Measurements from ENCODE around the gene MMP17.

- TF ChIP-seq POLR2A (IDR thresholded peaks at IDR 0.05): no peak
- no peak for TF ChIP-seq CTCF (IDR thresholded peaks at IDR 0.05)
Observed at GRCh38 chr12:131799828-131800593, 28.2 kb upstream of the MMP17 start.

Data from vagina (tissue), 2 donors.